Hematopoietic multipotent progenitor cell treated with erythropoietin and hydrocortisone succinate and interleukin-3 and kit ligand, for 8 days (in vitro differentiated cells): ENCODE measurements around the gene CHMP2B.

Experiments used
- DNase-seq: peaks from one replicate; pipeline ENCODE4 v3.0.0-alpha.2; 2015

The CHMP2B gene

GRCh38 chr3:87227104-87227834 lies at the start of gene CHMP2B:
CHMP2B (plus strand) TSS chr3:87227309; CDS start chr3:87227523, 214 bp downstream.
- DNase-seq = peak; percentile 92

GRCh38 chr3:87179642-87180041 lies 47.5 kb upstream of the CHMP2B start:
- DNase-seq = peak; percentile 11

- no peak for DNase-seq
Observed at GRCh38 chr3:87181551-87181950, 45.6 kb upstream of the CHMP2B start.

- no peak for DNase-seq
Observed at GRCh38 chr3:87182023-87182422, 45.1 kb upstream of the CHMP2B start.

GRCh38 chr3:87186608-87187159 lies 40.4 kb upstream of the CHMP2B start:
- DNase-seq = no peak

GRCh38 chr3:87191175-87191574 lies 35.9 kb upstream of the CHMP2B start:
- no peak for DNase-seq

GRCh38 chr3:87191641-87192040 lies 35.5 kb upstream of the CHMP2B start:
- DNase-seq = no peak

GRCh38 chr3:87196879-87197278 lies 30.2 kb upstream of the CHMP2B start:
- DNase-seq = no peak

GRCh38 chr3:87197531-87197930 lies 29.6 kb upstream of the CHMP2B start:
- DNase-seq = no peak

- no peak for DNase-seq
Observed at GRCh38 chr3:87198774-87199173, 28.3 kb upstream of the CHMP2B start.

GRCh38 chr3:87199628-87200027 lies 27.5 kb upstream of the CHMP2B start:
- no peak for DNase-seq

- DNase-seq = no peak
Observed at GRCh38 chr3:87200060-87200647, 27.0 kb upstream of the CHMP2B start.

GRCh38 chr3:87201727-87202126 lies 25.4 kb upstream of the CHMP2B start:
- DNase-seq = no peak

GRCh38 chr3:87203809-87204208 lies 23.3 kb upstream of the CHMP2B start:
- DNase-seq = peak; percentile 12

- no peak for DNase-seq
Observed at GRCh38 chr3:87206070-87206469, 21.0 kb upstream of the CHMP2B start.

GRCh38 chr3:87206635-87207034 lies 20.5 kb upstream of the CHMP2B start:
- no peak for DNase-seq

- no peak for DNase-seq
Observed at GRCh38 chr3:87207460-87207859, 19.6 kb upstream of the CHMP2B start.

- peak; percentile 77 for DNase-seq
Observed at GRCh38 chr3:87209111-87209510, 18.0 kb upstream of the CHMP2B start.

- DNase-seq = no peak
Observed at GRCh38 chr3:87218560-87218959, 8.5 kb upstream of the CHMP2B start.

- DNase-seq = no peak
Observed at GRCh38 chr3:87219611-87220010, 7.5 kb upstream of the CHMP2B start.

- no peak for DNase-seq
Observed at GRCh38 chr3:87225659-87226058, 1.4 kb upstream of the CHMP2B start.

GRCh38 chr3:87227835-87228144 lies 681 bp downstream of the CHMP2B start:
- DNase-seq = no peak

GRCh38 chr3:87228316-87228715 lies 1.2 kb downstream of the CHMP2B start:
- no peak for DNase-seq

GRCh38 chr3:87229113-87229512 lies 2.0 kb downstream of the CHMP2B start:
- DNase-seq = no peak

- no peak for DNase-seq
Observed at GRCh38 chr3:87233805-87234204, 6.7 kb downstream of the CHMP2B start.
